Panc1 (cell line): ENCODE data around the gene SPEM3.

Experiments
- POLR2AphosphoS5 ChIP-seq: IDR thresholded peaks from 2 replicates; pipeline ENCODE4 v1.6.1; 2012; ENCODE audit warnings: mild to moderate bottlenecking, low read depth, low read length, moderate library complexity
- TCF7L2 ChIP-seq: IDR thresholded peaks from 2 replicates; pipeline ENCODE4 v1.6.1; 2011; ENCODE audit warnings: mild to moderate bottlenecking, low read depth, low read length, inconsistent platforms
- TF ChIP-seq, protein P1 (sequence below): fragments of 450-650 bp; IDR thresholded peaks from 2 replicates; pipeline ENCODE4 v1.5.1; 2017; ENCODE audit warnings: mild to moderate bottlenecking
- TF ChIP-seq, protein P2 (sequence below), 2 experiments: IDR thresholded peaks; 2 replicates each; pipeline ENCODE4 v1.6.1; 2011 to 2012; ENCODE audit warnings: low read depth in 2 of 2, control low read depth in 1 of 2, low read length in 1 of 2, mild to moderate bottlenecking in 1 of 2, moderate library complexity in 1 of 2; ENCODE audit not compliant: insufficient read depth in 1 of 2

DNA sequence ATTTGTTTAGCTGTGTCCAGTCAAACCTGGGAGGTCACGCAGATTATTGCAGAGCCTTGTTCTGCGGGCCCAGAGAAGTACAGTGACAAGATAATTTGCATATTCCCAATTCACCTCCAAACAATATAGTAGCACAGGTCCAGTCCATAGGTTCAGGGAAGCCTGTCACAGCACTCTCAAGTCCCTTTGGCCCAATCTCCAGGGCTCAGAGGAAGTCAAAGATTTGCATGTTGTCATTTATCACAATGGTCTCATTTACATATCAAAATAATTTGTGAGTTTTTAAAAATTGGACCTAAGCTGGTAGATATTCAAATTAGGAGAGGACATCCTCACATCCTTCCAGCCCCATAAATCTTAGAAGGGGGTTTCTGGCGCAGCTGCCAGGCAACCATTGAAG is 38.8 kb downstream of the SPEM3 start:
- TF ChIP-seq, protein P1, sequence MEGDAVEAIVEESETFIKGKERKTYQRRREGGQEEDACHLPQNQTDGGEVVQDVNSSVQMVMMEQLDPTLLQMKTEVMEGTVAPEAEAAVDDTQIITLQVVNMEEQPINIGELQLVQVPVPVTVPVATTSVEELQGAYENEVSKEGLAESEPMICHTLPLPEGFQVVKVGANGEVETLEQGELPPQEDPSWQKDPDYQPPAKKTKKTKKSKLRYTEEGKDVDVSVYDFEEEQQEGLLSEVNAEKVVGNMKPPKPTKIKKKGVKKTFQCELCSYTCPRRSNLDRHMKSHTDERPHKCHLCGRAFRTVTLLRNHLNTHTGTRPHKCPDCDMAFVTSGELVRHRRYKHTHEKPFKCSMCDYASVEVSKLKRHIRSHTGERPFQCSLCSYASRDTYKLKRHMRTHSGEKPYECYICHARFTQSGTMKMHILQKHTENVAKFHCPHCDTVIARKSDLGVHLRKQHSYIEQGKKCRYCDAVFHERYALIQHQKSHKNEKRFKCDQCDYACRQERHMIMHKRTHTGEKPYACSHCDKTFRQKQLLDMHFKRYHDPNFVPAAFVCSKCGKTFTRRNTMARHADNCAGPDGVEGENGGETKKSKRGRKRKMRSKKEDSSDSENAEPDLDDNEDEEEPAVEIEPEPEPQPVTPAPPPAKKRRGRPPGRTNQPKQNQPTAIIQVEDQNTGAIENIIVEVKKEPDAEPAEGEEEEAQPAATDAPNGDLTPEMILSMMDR = no peak
- no peak for TF ChIP-seq POLR2AphosphoS5
- no peak for TF ChIP-seq TCF7L2
- TF ChIP-seq, protein P2, sequence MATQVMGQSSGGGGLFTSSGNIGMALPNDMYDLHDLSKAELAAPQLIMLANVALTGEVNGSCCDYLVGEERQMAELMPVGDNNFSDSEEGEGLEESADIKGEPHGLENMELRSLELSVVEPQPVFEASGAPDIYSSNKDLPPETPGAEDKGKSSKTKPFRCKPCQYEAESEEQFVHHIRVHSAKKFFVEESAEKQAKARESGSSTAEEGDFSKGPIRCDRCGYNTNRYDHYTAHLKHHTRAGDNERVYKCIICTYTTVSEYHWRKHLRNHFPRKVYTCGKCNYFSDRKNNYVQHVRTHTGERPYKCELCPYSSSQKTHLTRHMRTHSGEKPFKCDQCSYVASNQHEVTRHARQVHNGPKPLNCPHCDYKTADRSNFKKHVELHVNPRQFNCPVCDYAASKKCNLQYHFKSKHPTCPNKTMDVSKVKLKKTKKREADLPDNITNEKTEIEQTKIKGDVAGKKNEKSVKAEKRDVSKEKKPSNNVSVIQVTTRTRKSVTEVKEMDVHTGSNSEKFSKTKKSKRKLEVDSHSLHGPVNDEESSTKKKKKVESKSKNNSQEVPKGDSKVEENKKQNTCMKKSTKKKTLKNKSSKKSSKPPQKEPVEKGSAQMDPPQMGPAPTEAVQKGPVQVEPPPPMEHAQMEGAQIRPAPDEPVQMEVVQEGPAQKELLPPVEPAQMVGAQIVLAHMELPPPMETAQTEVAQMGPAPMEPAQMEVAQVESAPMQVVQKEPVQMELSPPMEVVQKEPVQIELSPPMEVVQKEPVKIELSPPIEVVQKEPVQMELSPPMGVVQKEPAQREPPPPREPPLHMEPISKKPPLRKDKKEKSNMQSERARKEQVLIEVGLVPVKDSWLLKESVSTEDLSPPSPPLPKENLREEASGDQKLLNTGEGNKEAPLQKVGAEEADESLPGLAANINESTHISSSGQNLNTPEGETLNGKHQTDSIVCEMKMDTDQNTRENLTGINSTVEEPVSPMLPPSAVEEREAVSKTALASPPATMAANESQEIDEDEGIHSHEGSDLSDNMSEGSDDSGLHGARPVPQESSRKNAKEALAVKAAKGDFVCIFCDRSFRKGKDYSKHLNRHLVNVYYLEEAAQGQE (IDR thresholded peaks at IDR 0.05; ENCODE audit: insufficient read depth in 1 of 2, low read depth in 2 of 2, low read length in 1 of 2) = no peak
